Measurements from ENCODE around the gene DCAF12L1.

GRCh38 chrX:126575911-126576310 is 23.3 kb upstream of the DCAF12L1 start:
- TF ChIP-seq JAZF1 (CRISPR knock-in tag; IDR thresholded peaks at IDR 0.05): no peak
- no peak for TF ChIP-seq CTCF (IDR thresholded peaks at IDR 0.05)
- TF ChIP-seq HMGXB4 (CRISPR knock-in tag; IDR thresholded peaks at IDR 0.05): no peak
- TF ChIP-seq PRDM15 (CRISPR knock-in tag; IDR thresholded peaks at IDR 0.05): no peak
- TF ChIP-seq SMAD3 (CRISPR knock-in tag; IDR thresholded peaks at IDR 0.05; ENCODE audit: borderline replicate concordance): no peak
- TF ChIP-seq ATF2 (CRISPR knock-in tag; IDR thresholded peaks at IDR 0.05; ENCODE audit: borderline replicate concordance, low read depth): no peak
- no peak for TF ChIP-seq ATF3 (CRISPR knock-in tag; conservative IDR thresholded peaks at IDR 0.05)
- no peak for TF ChIP-seq ESRRA (CRISPR knock-in tag; IDR thresholded peaks at IDR 0.05; ENCODE audit: borderline replicate concordance)
